HepG2 (cell line): ENCODE measurements around the gene OBSL1. TPM values are rescaled to one million over a fixed set of nuclear protein-coding genes. Genes with fewer than 3 reads are reported as not detected.

Experiments used
- ARNT ChIP-seq: fragments of 450-650 bp; IDR thresholded peaks from 2 replicates; pipeline ENCODE4 v1.6.1; 2017
- HOXA5 ChIP-seq: sonication (generic); formaldehyde crosslinking; IDR thresholded peaks from 2 replicates; pipeline ENCODE4 v1.4.0; 2020; ENCODE audit warnings: missing genetic modification reagents
- IRF2 ChIP-seq: IDR thresholded peaks from 2 replicates; pipeline ENCODE4 v1.6.1; 2018; ENCODE audit warnings: missing genetic modification reagents, missing compliant biosample characterization
- JARID2 ChIP-seq: sonication (generic); formaldehyde crosslinking; IDR thresholded peaks from 2 replicates; pipeline ENCODE4 v1.8.1; 2023; ENCODE audit warnings: missing genetic modification reagents, inconsistent platforms; ENCODE audit not compliant: insufficient replicate concordance
- KAT7 ChIP-seq: IDR thresholded peaks from 2 replicates; pipeline ENCODE4 v1.6.1; 2018; ENCODE audit warnings: borderline replicate concordance, missing compliant biosample characterization
- MAFK ChIP-seq, 2 experiments: IDR thresholded peaks in 1 of 2; conservative IDR thresholded peaks in 1 of 2; 2 replicates each; pipeline ENCODE4 v1.6.1; 2011; ENCODE audit warnings: improper control_type of control experiment in 2 of 2, low read length in 2 of 2
- PHF5A ChIP-seq: IDR thresholded peaks from one replicate; pipeline ENCODE4 v1.6.1; 2018; ENCODE audit warnings: low read depth, missing genetic modification reagents; ENCODE audit not compliant: unreplicated experiment
- PRDM4 ChIP-seq: sonication (generic); formaldehyde crosslinking; IDR thresholded peaks from 2 replicates; pipeline ENCODE4 v1.9.0; 2021; ENCODE audit warnings: missing genetic modification reagents, borderline replicate concordance
- PTBP1 ChIP-seq: fragments of 200-400 bp; formaldehyde crosslinking; IDR thresholded peaks from 2 replicates; pipeline ENCODE4 v1.6.1; 2018; ENCODE audit warnings: low read length, low read depth; ENCODE audit not compliant: poor library complexity, severe bottlenecking
- SALL2 ChIP-seq: sonication (generic); formaldehyde crosslinking; IDR thresholded peaks from 2 replicates; pipeline ENCODE4 v1.8.1; 2023; ENCODE audit warnings: mild to moderate bottlenecking, missing genetic modification reagents, inconsistent platforms
- THAP11 ChIP-seq: IDR thresholded peaks from 2 replicates; pipeline ENCODE4 v1.6.1; 2016; ENCODE audit warnings: missing biosample characterization, missing genetic modification reagents
- ZKSCAN5 ChIP-seq: sonication (generic); formaldehyde crosslinking; IDR thresholded peaks from 2 replicates; pipeline ENCODE4 v1.5.1; 2020; ENCODE audit warnings: mild to moderate bottlenecking, missing genetic modification reagents
- ZNF136 ChIP-seq: sonication (generic); formaldehyde crosslinking; IDR thresholded peaks from 2 replicates; pipeline ENCODE4 v1.8.1; 2022; ENCODE audit warnings: low read depth, mild to moderate bottlenecking, moderate library complexity, missing genetic modification reagents
- ZNF205 ChIP-seq: IDR thresholded peaks from 2 replicates; pipeline ENCODE4 v1.6.1; 2018; ENCODE audit warnings: missing biosample characterization, missing genetic modification reagents
- ZNF33B ChIP-seq: sonication (generic); formaldehyde crosslinking; IDR thresholded peaks from 2 replicates; pipeline ENCODE4 v1.5.1; 2020; ENCODE audit warnings: mild to moderate bottlenecking, missing genetic modification reagents
- ZNF34 ChIP-seq: sonication (generic); formaldehyde crosslinking; IDR thresholded peaks from 2 replicates; pipeline ENCODE4 v1.4.0; 2020; ENCODE audit warnings: mild to moderate bottlenecking, missing genetic modification reagents, borderline replicate concordance
- ZNF790 ChIP-seq: sonication (generic); formaldehyde crosslinking; IDR thresholded peaks from 2 replicates; pipeline ENCODE4 v1.8.0; 2022; ENCODE audit warnings: missing genetic modification reagents, mild to moderate bottlenecking, borderline replicate concordance
- ZSCAN31 ChIP-seq: sonication (generic); formaldehyde crosslinking; IDR thresholded peaks from 2 replicates; pipeline ENCODE4 v1.5.0; 2020; ENCODE audit warnings: low read depth, mild to moderate bottlenecking, missing genetic modification reagents
- ZXDC ChIP-seq: sonication (generic); formaldehyde crosslinking; IDR thresholded peaks from 2 replicates; pipeline ENCODE4 v1.5.0; 2020; ENCODE audit warnings: mild to moderate bottlenecking, missing genetic modification reagents
- polyA plus RNA-seq, 8 experiments: library from polyadenylated mRNA; depleted of rRNA in 3 of 8; stranded (reverse) in 7 of 8; unstranded in 1 of 8; fragments of >200 nt; fragmentation: Illumina TruSeq in 4 of 8; extraction: Trizol in 4 of 8; gene quantifications; 2 replicates each; pipeline versions ENCODE4 v1.2.1 to v1.2.3, GENCODE V29; 2011 to 2016; ENCODE audit warnings: low read depth in 4 of 8, missing spikeins in 1 of 8, mixed read lengths in 1 of 8; ENCODE audit not compliant: insufficient read depth in 1 of 8
- total RNA-seq, 5 experiments: library from RNA; depleted of rRNA; stranded (reverse); fragments of >200 nt; fragmentation: Illumina TruSeq; extraction: Trizol; gene quantifications; 2 replicates each; pipeline ENCODE4 v1.2.3, GENCODE V29; 2016; ENCODE audit warnings: low read depth in 1 of 5
- TF ChIP-seq, protein P1 (sequence below): sonication (generic); formaldehyde crosslinking; IDR thresholded peaks from 2 replicates; pipeline ENCODE4 v1.4.0; 2020; ENCODE audit warnings: missing genetic modification reagents, borderline replicate concordance
- TF ChIP-seq, protein P2 (sequence below): sonication (generic); formaldehyde crosslinking; conservative IDR thresholded peaks from 2 replicates; pipeline ENCODE4 v1.4.0; 2020; ENCODE audit warnings: missing genetic modification reagents

Gene OBSL1
- total and polyA plus RNA-seq, 2 of the 13 experiments (the other 11 are each of a cell fraction or from before 2014, with no cell fraction given), result 86.7 to 218 TPM

DNA sequence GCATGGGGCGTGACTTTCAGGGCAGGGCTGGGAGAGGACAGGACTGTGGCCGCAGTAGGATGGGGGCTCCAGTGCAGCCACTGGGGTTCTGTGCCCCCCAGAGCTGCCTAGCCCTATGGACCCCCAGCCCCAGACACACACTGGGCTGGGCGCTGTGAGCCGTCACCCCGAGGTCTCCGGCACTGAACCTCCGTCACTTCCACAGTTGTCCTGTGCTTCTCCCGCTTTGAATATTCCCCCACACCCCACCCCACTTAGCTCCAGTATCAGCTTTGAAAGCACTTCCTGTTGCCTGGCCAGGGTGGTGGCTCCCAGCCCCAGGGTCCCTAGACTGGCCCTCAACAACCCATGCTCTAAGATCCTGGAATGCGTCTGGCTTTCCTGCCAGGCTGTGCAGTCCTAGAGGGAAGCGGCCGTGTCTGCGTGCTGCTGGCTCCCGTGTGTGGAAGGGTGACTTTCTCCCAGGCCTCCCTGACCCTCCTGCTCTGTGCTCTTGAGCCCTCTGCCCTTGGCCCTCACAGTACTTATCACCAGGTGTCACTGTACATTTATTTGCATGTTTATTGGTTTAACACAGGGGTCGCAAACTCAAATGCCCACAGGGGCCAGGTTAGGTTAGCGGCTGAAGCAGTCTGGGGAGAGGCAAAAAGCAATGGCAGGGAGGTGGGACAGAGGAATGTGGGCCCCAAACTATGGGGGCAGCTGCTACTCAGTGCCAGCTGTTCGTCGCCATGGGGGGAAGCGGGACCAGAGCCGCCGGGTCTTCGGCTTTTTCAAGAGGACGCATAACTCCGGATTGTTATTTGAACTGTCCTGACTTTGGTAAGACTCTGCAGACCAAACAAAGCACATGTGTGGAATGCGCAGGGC lies 9.9 kb downstream of the OBSL1 start (continued):
- TF ChIP-seq ZSCAN31 (CRISPR knock-in tag) (no peak), ZNF790 (no peak), HOXA5 (CRISPR knock-in tag) (no peak), IRF2 (CRISPR knock-in tag) (no peak), SALL2 (no peak), ZKSCAN5 (CRISPR knock-in tag) (no peak), PHF5A (CRISPR knock-in tag) (peak; percentile 48), ZNF34 (no peak), ZNF33B (CRISPR knock-in tag) (0 out of 2 replicates have a peak, but pooled peaks have one; percentile 37), JARID2 (CRISPR knock-in tag) (no peak), THAP11 (CRISPR knock-in tag) (no peak), ZNF205 (CRISPR knock-in tag) (no peak), PTBP1 (no peak), ZNF136 (CRISPR knock-in tag) (no peak), KAT7 (CRISPR knock-in tag) (no peak), ARNT (no peak), ZXDC (no peak), MAFK (conservative IDR thresholded peaks at IDR 0.05 in 1 of 2, IDR thresholded peaks at IDR 0.05 in 1 of 2; ENCODE audit: low read length in 2 of 2) (no peak), PRDM4 (no peak)
- TF ChIP-seq, protein P1, sequence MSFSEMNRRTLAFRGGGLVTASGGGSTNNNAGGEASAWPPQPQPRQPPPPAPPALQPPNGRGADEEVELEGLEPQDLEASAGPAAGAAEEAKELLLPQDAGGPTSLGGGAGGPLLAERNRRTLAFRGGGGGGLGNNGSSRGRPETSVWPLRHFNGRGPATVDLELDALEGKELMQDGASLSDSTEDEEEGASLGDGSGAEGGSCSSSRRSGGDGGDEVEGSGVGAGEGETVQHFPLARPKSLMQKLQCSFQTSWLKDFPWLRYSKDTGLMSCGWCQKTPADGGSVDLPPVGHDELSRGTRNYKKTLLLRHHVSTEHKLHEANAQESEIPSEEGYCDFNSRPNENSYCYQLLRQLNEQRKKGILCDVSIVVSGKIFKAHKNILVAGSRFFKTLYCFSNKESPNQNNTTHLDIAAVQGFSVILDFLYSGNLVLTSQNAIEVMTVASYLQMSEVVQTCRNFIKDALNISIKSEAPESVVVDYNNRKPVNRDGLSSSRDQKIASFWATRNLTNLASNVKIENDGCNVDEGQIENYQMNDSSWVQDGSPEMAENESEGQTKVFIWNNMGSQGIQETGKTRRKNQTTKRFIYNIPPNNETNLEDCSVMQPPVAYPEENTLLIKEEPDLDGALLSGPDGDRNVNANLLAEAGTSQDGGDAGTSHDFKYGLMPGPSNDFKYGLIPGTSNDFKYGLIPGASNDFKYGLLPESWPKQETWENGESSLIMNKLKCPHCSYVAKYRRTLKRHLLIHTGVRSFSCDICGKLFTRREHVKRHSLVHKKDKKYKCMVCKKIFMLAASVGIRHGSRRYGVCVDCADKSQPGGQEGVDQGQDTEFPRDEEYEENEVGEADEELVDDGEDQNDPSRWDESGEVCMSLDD (CRISPR knock-in tag), result no peak
- TF ChIP-seq, protein P2, sequence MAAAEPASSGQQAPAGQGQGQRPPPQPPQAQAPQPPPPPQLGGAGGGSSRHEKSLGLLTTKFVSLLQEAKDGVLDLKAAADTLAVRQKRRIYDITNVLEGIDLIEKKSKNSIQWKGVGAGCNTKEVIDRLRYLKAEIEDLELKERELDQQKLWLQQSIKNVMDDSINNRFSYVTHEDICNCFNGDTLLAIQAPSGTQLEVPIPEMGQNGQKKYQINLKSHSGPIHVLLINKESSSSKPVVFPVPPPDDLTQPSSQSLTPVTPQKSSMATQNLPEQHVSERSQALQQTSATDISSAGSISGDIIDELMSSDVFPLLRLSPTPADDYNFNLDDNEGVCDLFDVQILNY (CRISPR knock-in tag), result no peak
